ENCODE measurements around the gene STAT5B. TPM values are rescaled to one million over a fixed set of nuclear protein-coding genes. Genes with fewer than 3 reads are reported as not detected.

Gene STAT5B
- total and polyA plus RNA-seq, 9 of the 15 experiments (the other 6 are each of a cell fraction or from before 2014, with no cell fraction given), result 20.8 to 176 (median 92.4) TPM

DNA sequence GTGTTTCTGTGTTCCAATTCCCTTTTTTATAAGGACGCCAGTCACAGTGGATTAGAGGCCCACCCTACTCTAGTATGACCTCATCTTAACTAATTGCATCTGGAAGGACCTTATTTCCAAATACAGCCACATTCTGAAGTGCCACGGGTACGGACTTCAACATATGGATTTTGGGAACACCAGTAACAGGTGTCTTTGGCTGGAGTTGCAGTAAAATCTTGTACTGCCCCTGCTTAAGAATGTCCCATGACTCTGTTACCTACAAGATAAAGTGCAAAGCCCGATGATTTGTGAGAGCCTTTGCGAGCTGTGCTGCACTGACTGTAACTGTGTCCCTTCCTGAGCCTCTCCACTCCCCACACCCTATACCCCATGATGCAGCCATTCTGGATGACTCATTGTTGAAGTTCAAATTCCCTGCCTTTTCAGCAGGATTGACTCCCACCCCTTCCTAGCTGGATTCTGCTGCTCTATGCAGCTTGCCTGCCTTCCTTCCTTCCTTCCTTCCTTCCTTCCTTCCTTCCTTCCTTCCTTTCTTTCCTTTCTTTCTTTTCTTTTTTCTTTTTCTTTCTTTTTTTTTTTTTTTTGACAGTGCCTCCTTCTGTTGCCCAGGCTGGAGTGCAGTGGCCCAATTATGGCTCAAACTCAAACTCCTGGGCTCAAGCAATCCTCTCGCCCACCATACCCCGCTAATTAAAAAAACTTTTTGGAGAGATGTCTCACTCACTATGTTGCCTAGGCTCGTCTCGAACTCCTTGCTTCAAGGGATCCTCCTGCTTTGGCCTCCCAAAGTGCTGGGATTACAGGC lies 93.1 kb downstream of the STAT5B start (continued):
- no peak for TF ChIP-seq RREB1 (CRISPR knock-in tag; IDR thresholded peaks at IDR 0.05)
- TF ChIP-seq GABPA (tag; conservative IDR thresholded peaks at IDR 0.05; ENCODE audit: low read depth), result no peak
- no peak for TF ChIP-seq PTBP1 (IDR thresholded peaks at IDR 0.05; ENCODE audit: low read depth, low read length)
- TF ChIP-seq RCOR1 (IDR thresholded peaks at IDR 0.05; ENCODE audit: borderline replicate concordance in 1 of 2, low read depth in 2 of 2, low read length in 2 of 2), result peak in 1 of 2 experiments; percentile 69; a peak in 2 of 4 replicates
- TF ChIP-seq ZFX (CRISPR knock-in tag; IDR thresholded peaks at IDR 0.05), result no peak
- 0 out of 2 replicates have a peak, but pooled peaks have one; percentile 16 for TF ChIP-seq MTA3 (IDR thresholded peaks at IDR 0.05; ENCODE audit: borderline replicate concordance)
- TF ChIP-seq THRB (CRISPR knock-in tag; conservative IDR thresholded peaks at IDR 0.05), result 0 out of 2 replicates have a peak, but pooled peaks have one; percentile 39
- 0 out of 2 replicates have a peak, but pooled peaks have one; percentile 54 for TF ChIP-seq DNMT1 (IDR thresholded peaks at IDR 0.05)
- TF ChIP-seq, protein P1, sequence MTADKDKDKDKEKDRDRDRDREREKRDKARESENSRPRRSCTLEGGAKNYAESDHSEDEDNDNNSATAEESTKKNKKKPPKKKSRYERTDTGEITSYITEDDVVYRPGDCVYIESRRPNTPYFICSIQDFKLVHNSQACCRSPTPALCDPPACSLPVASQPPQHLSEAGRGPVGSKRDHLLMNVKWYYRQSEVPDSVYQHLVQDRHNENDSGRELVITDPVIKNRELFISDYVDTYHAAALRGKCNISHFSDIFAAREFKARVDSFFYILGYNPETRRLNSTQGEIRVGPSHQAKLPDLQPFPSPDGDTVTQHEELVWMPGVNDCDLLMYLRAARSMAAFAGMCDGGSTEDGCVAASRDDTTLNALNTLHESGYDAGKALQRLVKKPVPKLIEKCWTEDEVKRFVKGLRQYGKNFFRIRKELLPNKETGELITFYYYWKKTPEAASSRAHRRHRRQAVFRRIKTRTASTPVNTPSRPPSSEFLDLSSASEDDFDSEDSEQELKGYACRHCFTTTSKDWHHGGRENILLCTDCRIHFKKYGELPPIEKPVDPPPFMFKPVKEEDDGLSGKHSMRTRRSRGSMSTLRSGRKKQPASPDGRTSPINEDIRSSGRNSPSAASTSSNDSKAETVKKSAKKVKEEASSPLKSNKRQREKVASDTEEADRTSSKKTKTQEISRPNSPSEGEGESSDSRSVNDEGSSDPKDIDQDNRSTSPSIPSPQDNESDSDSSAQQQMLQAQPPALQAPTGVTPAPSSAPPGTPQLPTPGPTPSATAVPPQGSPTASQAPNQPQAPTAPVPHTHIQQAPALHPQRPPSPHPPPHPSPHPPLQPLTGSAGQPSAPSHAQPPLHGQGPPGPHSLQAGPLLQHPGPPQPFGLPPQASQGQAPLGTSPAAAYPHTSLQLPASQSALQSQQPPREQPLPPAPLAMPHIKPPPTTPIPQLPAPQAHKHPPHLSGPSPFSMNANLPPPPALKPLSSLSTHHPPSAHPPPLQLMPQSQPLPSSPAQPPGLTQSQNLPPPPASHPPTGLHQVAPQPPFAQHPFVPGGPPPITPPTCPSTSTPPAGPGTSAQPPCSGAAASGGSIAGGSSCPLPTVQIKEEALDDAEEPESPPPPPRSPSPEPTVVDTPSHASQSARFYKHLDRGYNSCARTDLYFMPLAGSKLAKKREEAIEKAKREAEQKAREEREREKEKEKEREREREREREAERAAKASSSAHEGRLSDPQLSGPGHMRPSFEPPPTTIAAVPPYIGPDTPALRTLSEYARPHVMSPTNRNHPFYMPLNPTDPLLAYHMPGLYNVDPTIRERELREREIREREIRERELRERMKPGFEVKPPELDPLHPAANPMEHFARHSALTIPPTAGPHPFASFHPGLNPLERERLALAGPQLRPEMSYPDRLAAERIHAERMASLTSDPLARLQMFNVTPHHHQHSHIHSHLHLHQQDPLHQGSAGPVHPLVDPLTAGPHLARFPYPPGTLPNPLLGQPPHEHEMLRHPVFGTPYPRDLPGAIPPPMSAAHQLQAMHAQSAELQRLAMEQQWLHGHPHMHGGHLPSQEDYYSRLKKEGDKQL (CRISPR knock-in tag; IDR thresholded peaks at IDR 0.05; ENCODE audit: borderline replicate concordance), result no peak
- peak; percentile 93 for TF ChIP-seq JUND (IDR thresholded peaks at IDR 0.05; ENCODE audit: borderline replicate concordance, low read depth, low read length)
- TF ChIP-seq JUND (tag; IDR thresholded peaks at IDR 0.05; ENCODE audit: borderline replicate concordance, low read depth, low read length), result peak; percentile 94; the same call in 2 of the 3 replicates
- TF ChIP-seq BRF1 (IDR thresholded peaks at IDR 0.05; ENCODE audit: borderline replicate concordance, extremely low read depth, insufficient read length), result no peak
- peak; percentile 72 for TF ChIP-seq FOXM1 (IDR thresholded peaks at IDR 0.05; ENCODE audit: low read depth)
- no peak for TF ChIP-seq FOXM1 (CRISPR knock-in tag; IDR thresholded peaks at IDR 0.05; ENCODE audit: low read depth)

Data from K562 (cell line).